Stimulated activated CD8-positive, alpha-beta memory T cell treated with anti-CD3 and anti-CD28 coated beads, Interleukin-2, amount 100 ng/mL, for 48 hours (primary cell): ENCODE data around the gene SLC24A3.
"Not testable (repeated sequence)": the region's sequence is repeated elsewhere in the genome, so short reads cannot be mapped to it uniquely, and the experiment has no call there.

Experiments
- DNase-seq, 2 donors: peaks; one replicate each; pipeline ENCODE4 v3.0.0-alpha.2; 2020; ENCODE audit warnings: low read depth in 2 of 2

Gene SLC24A3

GRCh38 chr20:19746396-19746795 is 534.0 kb downstream of the SLC24A3 start:
- no peak for DNase-seq

GRCh38 chr20:19747903-19748302 is 535.5 kb downstream of the SLC24A3 start:
- no peak for DNase-seq

- no peak for DNase-seq
Observed at GRCh38 chr20:19748681-19749080, 536.2 kb downstream of the SLC24A3 start.

GRCh38 chr20:19749618-19750071 is 537.2 kb downstream of the SLC24A3 start:
- DNase-seq, result no peak

GRCh38 chr20:19750101-19750606 is 537.7 kb downstream of the SLC24A3 start:
- no peak for DNase-seq

GRCh38 chr20:19750907-19751636 is 538.6 kb downstream of the SLC24A3 start:
- DNase-seq, result no peak

- DNase-seq, result not testable (repeated sequence)
Observed at GRCh38 chr20:19754201-19754600, 541.8 kb downstream of the SLC24A3 start.

GRCh38 chr20:19756761-19757486 is 544.5 kb downstream of the SLC24A3 start:
- no peak for DNase-seq

- DNase-seq, result no peak
Observed at GRCh38 chr20:19757487-19758132, 545.2 kb downstream of the SLC24A3 start.

GRCh38 chr20:19758133-19758500 is 545.7 kb downstream of the SLC24A3 start, which contains the start of gene RIN2:
TSS of gene RIN2 (plus strand) at chr20:19758258. CDS start at chr20:19889602, 131,344 bp downstream.
- DNase-seq, result no peak

GRCh38 chr20:19758501-19759331 is 546.3 kb downstream of the SLC24A3 start:
- no peak for DNase-seq

GRCh38 chr20:19760371-19760721 is 547.9 kb downstream of the SLC24A3 start:
- no peak for DNase-seq

GRCh38 chr20:19761326-19761725 is 548.9 kb downstream of the SLC24A3 start:
- no peak for DNase-seq

GRCh38 chr20:19761841-19762240 is 549.4 kb downstream of the SLC24A3 start:
- DNase-seq, result no peak

GRCh38 chr20:19764207-19764606 is 551.8 kb downstream of the SLC24A3 start:
- DNase-seq, result no peak

GRCh38 chr20:19765266-19765665 is 552.8 kb downstream of the SLC24A3 start:
- DNase-seq, result no peak

- DNase-seq, result no peak
Observed at GRCh38 chr20:19765913-19766312, 553.5 kb downstream of the SLC24A3 start.

GRCh38 chr20:19767070-19767469 is 554.6 kb downstream of the SLC24A3 start:
- no peak for DNase-seq

- no peak for DNase-seq
Observed at GRCh38 chr20:19768325-19768842, 555.9 kb downstream of the SLC24A3 start.

- DNase-seq, result no peak
Observed at GRCh38 chr20:19769507-19769906, 557.1 kb downstream of the SLC24A3 start.

- no peak for DNase-seq
Observed at GRCh38 chr20:19770375-19770774, 557.9 kb downstream of the SLC24A3 start.
